ENCODE results near the gene RNF152.

RNF152 gene

GRCh38 chr18:61854578-61855448 is 38.0 kb downstream of the RNF152 start:
- no peak for DNase-seq (ENCODE audit: low read depth)

GRCh38 chr18:61853855-61854254 is 39.0 kb downstream of the RNF152 start:
- DNase-seq (ENCODE audit: low read depth) = no peak

- no peak for DNase-seq (ENCODE audit: low read depth)
Observed at GRCh38 chr18:61852496-61852895, 40.3 kb downstream of the RNF152 start.

- DNase-seq (ENCODE audit: low read depth) = no peak
Observed at GRCh38 chr18:61851940-61852451, 40.8 kb downstream of the RNF152 start.

GRCh38 chr18:61851279-61851678 is 41.5 kb downstream of the RNF152 start:
- DNase-seq (ENCODE audit: low read depth) = no peak

- no peak for DNase-seq (ENCODE audit: low read depth)
Observed at GRCh38 chr18:61850756-61851155, 42.1 kb downstream of the RNF152 start.

- DNase-seq (ENCODE audit: low read depth) = no peak
Observed at GRCh38 chr18:61847164-61847791, 45.5 kb downstream of the RNF152 start.

GRCh38 chr18:61845197-61845596 is 47.6 kb downstream of the RNF152 start:
- DNase-seq (ENCODE audit: low read depth) = no peak

- DNase-seq (ENCODE audit: low read depth) = no peak
Observed at GRCh38 chr18:61844726-61845125, 48.1 kb downstream of the RNF152 start.

- no peak for DNase-seq (ENCODE audit: low read depth)
Observed at GRCh38 chr18:61842146-61842545, 50.7 kb downstream of the RNF152 start.

- no peak for DNase-seq (ENCODE audit: low read depth)
Observed at GRCh38 chr18:61841706-61842105, 51.1 kb downstream of the RNF152 start.

- no peak for DNase-seq (ENCODE audit: low read depth)
Observed at GRCh38 chr18:61840324-61840723, 52.5 kb downstream of the RNF152 start.

GRCh38 chr18:61838521-61838920 is 54.3 kb downstream of the RNF152 start:
- no peak for DNase-seq (ENCODE audit: low read depth)

- no peak for DNase-seq (ENCODE audit: low read depth)
Observed at GRCh38 chr18:61833978-61834377, 58.8 kb downstream of the RNF152 start.

- DNase-seq (ENCODE audit: low read depth) = no peak
Observed at GRCh38 chr18:61833387-61833786, 59.4 kb downstream of the RNF152 start.

GRCh38 chr18:61832858-61833257 is 59.9 kb downstream of the RNF152 start:
- DNase-seq (ENCODE audit: low read depth) = no peak

- no peak for DNase-seq (ENCODE audit: low read depth)
Observed at GRCh38 chr18:61831071-61831470, 61.7 kb downstream of the RNF152 start.

- no peak for DNase-seq (ENCODE audit: low read depth)
Observed at GRCh38 chr18:61829108-61829507, 63.7 kb downstream of the RNF152 start.

- no peak for DNase-seq (ENCODE audit: low read depth)
Observed at GRCh38 chr18:61827591-61827990, 65.2 kb downstream of the RNF152 start.

- no peak for DNase-seq (ENCODE audit: low read depth)
Observed at GRCh38 chr18:61825386-61825785, 67.4 kb downstream of the RNF152 start.

GRCh38 chr18:61824733-61825363 is 68.0 kb downstream of the RNF152 start:
- DNase-seq (ENCODE audit: low read depth) = no peak

- DNase-seq (ENCODE audit: low read depth) = no peak
Observed at GRCh38 chr18:61823595-61823994, 69.2 kb downstream of the RNF152 start.

GRCh38 chr18:61822879-61823278 is 69.9 kb downstream of the RNF152 start:
- no peak for DNase-seq (ENCODE audit: low read depth)
